GM18508 (cell line): ENCODE results near the gene LRPAP1.
"Not testable (repeated sequence)": the region's sequence is repeated elsewhere in the genome, so short reads cannot be mapped to it uniquely, and the experiment has no call there.

Source experiments
- ATAC-seq: cut with Tn5 transposase; IDR thresholded peaks from one replicate; pipeline ENCODE4 v1.9.1; 2021; ENCODE audit warnings: moderate number of reproducible peaks; ENCODE audit not compliant: insufficient read depth, unreplicated experiment

LRPAP1 gene

DNA sequence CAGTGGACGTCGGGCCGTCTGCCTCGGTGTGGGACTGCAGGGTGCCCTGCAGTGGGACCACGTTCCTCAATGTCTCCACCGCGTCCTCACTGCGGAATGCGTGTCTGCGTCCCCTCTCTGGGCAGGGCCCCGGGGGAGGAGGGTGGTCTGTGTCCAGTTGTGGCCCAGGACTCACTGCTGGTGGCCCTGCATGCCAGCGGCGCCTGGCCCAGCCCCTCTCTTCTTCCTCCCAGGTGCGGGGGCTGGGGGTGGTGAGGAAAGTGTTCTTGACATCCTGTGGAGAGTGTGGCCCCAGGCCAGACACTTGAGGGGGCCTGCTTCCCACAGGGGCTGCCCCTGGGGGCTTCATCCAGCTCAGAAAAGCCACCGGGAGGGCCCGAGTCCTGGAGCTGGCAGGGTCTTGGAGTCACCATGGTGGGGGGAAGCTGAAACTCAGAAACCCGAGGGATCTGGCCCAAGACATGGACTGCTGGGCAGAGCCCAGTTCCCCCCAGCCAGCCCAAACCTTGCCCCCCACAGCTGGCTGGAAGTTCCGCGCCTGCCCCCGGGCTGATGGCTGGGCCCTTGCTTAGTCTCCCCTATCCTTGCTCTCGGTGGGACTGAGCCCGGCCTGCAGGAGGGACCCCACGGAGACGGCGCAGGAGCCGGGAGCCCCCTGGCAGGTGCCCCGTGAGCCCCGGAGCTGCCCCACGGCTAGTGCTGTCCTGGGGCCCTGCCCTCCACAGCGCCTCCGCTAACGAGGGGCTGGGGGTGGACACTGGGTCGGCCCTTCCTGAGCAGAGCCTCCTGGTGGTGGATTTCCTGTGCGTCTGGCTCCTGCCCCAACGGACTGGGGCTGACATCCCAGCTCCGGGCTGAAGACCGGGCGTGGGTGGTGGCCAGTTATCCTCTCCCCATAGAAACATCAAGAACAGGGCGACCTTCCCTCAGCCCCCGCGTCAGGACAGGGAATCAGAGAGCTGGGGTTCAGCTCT, 66.2 kb downstream of the LRPAP1 start:
- no peak for ATAC-seq

DNA sequence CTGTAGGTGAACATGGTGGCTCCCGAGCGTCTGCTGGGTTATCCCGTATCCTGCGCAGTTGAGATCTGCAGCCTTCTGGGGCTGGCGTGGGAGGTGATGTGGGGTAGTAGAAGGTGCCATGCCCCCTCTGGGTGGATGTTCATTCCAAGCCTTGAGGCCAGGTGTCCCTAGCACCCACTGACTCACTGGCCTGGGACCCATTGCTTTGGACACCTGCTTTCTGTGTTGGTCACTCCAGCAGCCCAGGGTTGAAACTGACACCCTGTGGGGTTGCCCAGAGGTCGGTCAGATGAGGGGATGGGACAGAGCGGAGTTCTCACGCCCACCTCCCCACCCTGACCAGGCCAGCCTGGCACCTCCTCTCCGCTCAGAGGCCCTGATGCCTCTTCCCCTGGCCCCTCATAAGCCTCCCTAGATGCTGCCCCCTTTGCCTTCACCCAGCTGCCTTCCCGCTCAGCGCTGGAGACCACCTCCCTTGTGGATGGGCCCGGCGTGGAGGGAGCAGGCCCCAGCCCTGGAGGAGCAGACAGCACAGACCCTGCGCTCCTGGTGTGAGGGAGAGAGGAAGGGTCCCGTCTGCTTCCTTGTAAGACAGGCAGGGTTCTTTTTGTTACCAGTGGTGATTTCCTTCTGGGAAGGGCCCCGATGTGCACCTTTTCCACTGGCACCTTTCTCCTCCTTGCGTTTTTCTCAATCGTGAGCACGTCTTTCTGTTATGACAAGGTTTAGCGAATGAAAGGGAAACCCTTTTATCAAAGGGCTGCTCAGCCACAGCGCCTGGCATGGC, 67.1 kb downstream of the LRPAP1 start:
- ATAC-seq: no peak

DNA sequence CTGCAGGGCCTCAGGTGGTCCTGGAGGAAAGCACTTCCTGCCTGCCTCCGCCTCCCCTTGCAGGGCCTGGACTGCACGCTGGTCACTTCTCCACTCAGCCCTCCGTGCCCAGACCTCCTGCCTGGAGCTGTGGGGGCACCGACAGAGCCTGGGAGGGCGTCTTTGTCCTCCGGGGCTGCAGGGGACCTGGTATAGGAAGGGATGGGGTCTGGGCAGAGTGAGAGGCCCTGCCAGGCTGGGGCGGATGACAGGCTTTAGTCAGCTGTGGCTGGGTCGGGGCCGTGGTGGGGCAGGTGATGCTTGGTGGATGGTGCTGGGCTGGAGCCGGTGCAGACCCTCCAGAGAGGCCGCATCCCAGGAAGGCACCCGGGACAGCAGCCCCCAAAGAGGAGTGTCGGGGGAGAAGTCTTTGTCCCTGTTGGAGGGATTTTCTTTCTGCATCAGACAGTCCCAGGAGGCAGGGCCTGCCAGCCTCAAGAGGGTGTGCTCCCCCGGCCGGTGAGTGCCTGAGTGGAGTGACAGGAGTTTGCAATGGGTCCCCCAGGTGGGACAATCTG, 67.8 kb downstream of the LRPAP1 start:
- ATAC-seq: no peak

DNA sequence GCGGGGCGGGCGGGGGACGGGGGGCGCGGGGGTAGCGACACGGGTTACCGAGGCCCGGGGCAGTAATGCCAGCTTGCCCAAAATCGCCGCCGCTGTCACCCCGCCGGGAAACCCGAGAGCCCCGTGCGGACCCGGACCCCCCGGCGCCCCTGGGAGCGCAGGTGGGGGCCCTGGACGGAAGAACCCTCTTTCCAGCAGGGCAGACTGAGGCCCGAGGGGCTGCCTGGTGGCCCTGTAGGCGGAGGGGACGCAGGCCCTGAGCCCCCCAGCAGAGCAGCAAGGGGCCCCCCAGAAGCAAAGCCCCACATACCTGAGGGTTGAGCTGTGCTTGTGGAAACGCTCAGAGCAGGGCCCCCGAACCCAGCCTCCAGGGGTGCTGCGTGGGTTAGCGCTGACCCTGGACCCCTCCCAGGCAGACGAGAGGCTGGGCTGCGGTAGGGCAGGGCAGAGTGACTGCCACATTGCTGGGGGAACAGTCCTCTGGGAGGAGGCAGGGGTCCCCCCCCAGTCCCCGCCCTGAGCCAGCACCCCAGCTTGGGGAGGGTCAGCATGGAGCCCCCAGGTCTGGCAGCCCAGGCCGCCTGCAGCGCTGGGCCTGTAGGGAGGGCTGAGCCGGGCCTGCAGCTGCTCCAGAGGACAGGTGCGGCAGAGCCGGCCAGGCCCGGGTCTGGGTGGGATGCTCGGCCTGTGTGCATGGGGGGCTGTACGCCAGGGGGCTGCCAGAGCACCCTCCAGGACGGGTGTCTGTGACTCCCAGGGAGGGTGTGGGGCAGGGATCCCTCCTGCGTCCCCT, 68.5 kb downstream of the LRPAP1 start:
- no peak for ATAC-seq

DNA sequence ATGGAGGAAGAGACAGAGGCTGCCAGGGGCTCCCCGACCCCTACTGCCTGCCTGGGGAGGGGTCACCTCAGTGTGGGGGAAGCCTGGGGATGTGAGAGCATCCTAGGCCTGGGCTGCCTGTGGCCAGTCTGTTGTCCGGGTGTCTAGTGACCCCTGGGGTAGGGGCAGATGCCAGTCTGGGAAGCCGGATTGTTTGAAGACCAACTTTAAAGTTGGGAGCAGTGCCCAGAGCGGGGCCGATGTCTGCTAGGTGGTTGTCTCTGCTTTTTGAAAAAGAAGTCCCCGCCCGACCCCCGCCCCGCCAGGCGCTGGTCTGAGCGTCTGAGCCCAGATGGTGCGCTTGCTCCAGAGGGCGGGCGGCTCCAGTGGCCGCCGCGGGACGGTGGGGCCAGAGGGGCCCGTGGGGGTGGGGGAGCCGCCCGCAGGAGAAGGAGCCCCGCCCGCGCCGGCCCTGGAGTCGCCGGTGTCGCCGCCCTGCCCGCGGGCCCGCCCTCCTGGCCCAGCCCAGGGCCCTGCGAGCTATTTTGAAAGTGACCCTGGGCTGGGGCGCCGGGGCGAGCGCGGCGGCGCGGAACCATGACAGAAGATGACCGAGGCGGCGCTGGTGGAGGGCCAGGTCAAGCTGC, 69.3 kb downstream of the LRPAP1 start, which contains the start of gene DOK7:
Gene DOK7 (plus strand): TSS at position 517 of the 626 bp plus-strand sequence. CDS start 70 bp downstream, at position 587.
- no peak for ATAC-seq

DNA sequence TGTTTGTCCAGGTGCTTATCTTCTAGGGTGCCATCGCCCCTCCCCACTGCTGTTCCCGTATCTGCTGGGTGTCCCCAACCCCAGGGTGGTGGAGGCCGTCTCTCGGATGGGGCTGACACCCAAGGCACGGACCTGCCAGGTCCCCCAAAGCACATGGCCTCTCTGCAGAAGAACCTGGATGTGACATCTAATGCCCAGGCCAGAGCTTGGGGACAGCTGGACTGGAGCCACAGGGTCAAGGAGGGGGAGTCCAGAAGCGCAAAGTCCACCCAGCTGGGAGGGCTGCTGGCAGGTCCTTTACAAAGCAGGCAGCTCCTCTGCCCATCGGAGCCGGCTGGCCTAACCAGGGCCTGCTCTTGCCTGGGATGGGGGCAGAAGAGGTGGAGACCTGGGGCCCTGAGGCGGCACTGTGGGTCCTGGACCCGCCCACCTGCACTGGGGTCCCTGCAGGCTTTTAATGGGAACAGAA, 69.9 kb downstream of the LRPAP1 start:
- no peak for ATAC-seq

GRCh38 chr4:3461515-3462291, 70.5 kb downstream of the LRPAP1 start:
- ATAC-seq: no peak

- no peak for ATAC-seq
These were observed 71.3 kb downstream of the LRPAP1 start for GRCh38 chr4:3460926-3461325.

DNA sequence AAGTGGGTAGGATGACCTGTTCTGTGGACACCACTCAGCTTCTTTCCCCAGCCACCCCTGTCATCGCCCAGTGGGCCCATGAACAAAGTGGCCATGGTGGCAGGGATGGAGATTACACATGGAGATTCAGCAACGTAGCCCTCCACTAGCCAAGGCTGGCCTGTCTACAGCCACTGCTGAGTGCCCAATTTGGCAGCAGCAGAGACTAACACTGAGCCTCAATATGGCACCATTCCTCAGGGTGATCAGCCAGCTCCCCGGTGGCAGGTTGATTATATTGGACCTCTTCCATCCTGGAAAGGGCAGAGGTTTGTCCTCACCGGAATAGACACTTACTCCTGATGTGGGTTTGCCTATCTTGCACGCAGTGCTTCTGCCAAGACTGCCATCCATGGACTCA, 73.1 kb downstream of the LRPAP1 start:
- ATAC-seq: not testable (repeated sequence)

DNA sequence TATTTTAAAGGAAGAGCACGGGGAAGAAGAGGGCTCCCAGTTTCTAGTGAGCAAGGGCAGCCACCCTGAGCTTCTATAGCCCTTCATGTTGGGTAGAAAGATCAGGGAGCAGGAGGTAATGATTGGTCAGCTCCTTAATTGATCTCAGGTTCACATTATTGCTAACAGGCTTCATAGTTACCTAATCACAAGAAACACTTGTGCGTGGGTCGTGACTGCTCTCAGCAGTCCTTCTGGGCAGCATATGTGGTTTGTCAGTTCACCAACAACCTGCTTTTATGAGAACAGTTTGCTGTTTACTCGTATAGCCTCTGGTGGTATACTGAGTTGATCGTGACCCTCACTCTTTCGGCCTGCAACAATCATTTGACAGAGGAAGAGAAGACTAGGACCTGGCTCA, 73.9 kb downstream of the LRPAP1 start:
- no peak for ATAC-seq

DNA sequence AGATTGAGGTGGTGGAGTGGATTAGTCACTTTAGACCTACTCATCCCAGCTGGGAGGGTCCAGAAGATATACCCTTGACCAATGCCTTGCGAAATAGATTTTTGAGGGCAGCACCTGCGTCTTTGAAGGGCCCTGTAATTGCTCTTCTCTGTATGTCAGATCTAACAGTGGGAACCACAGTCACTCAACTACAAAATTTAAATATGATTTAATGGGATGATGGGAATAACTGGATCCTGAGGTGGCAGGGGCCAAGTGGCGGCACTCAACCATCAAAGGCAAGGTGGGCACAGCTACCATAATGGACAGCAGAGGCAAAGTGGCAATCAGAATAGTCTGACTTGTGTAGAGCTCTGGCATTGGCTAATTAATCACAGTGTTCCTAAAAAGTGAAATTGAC, 76.6 kb downstream of the LRPAP1 start:
- not testable (repeated sequence) for ATAC-seq
